Measurements from ENCODE around the gene LAPTM5.

The LAPTM5 gene

DNA sequence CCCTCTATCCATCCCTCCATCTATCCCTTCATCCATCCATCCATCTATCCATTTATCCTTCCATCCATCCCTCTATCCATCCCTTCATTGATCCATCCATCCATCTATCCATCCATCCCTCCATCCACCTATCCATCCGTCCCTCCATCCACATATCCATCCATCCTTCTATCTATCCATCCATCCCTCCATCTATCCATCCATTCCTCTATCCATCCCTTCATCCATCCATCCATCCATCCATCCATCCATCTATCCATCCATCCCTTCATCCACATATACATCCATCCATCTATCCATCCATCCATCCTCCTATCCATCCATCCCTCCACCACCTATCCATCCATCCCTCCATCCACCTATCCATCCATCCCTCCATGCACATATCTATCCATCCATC lies 57.8 kb downstream of the LAPTM5 start:
- TF ChIP-seq ZNF514 (tag by site-specific recombination; IDR thresholded peaks at IDR 0.05) (peak; percentile 50; the same call in 1 of the 2 replicates), ZNF521 (tag by site-specific recombination; IDR thresholded peaks at IDR 0.05) (peak; percentile 56; the same call in 1 of the 2 replicates), RBAK (tag by site-specific recombination; IDR thresholded peaks at IDR 0.05) (0 out of 2 replicates have a peak, but pooled peaks have one; percentile 26), ZNF776 (tag by site-specific recombination; IDR thresholded peaks at IDR 0.05; ENCODE audit: borderline replicate concordance) (peak; percentile 69; the same call in 1 of the 2 replicates), ZBTB17 (tag by site-specific recombination; IDR thresholded peaks at IDR 0.05) (peak; percentile 97), ZNF707 (tag by site-specific recombination; IDR thresholded peaks at IDR 0.05) (0 out of 2 replicates have a peak, but pooled peaks have one; percentile 9), ZNF777 (tag by site-specific recombination; IDR thresholded peaks at IDR 0.05; ENCODE audit: borderline replicate concordance) (0 out of 2 replicates have a peak, but pooled peaks have one; percentile 47), ZNF366 (tag by site-specific recombination; conservative IDR thresholded peaks at IDR 0.05) (peak; percentile 100), ZNF621 (tag by site-specific recombination; IDR thresholded peaks at IDR 0.05) (peak; percentile 24; the same call in 1 of the 2 replicates), ZNF248 (tag by site-specific recombination; IDR thresholded peaks at IDR 0.05) (0 out of 2 replicates have a peak, but pooled peaks have one; percentile 54), SALL2 (tag by site-specific recombination; IDR thresholded peaks at IDR 0.05; ENCODE audit: borderline replicate concordance) (peak; percentile 74; the same call in 1 of the 2 replicates), ZNF548 (tag by site-specific recombination; IDR thresholded peaks at IDR 0.05) (peak; percentile 25; the same call in 1 of the 2 replicates), ZNF791 (tag by site-specific recombination; IDR thresholded peaks at IDR 0.05) (0 out of 2 replicates have a peak, but pooled peaks have one; percentile 19), ZNF157 (tag by site-specific recombination; IDR thresholded peaks at IDR 0.05) (0 out of 2 replicates have a peak, but pooled peaks have one; percentile 45), BCL11A (tag by site-specific recombination; IDR thresholded peaks at IDR 0.05; ENCODE audit: low read depth) (no peak), KLF8 (tag by site-specific recombination; IDR thresholded peaks at IDR 0.05) (no peak), ZNF785 (tag by site-specific recombination; IDR thresholded peaks at IDR 0.05) (peak; percentile 33; the same call in 1 of the 2 replicates), ZNF23 (tag by site-specific recombination; IDR thresholded peaks at IDR 0.05; ENCODE audit: borderline replicate concordance) (no peak), ZNF473 (tag by site-specific recombination; IDR thresholded peaks at IDR 0.05) (0 out of 2 replicates have a peak, but pooled peaks have one; percentile 53), ZNF571 (tag by site-specific recombination; IDR thresholded peaks at IDR 0.05) (0 out of 2 replicates have a peak, but pooled peaks have one; percentile 9), SCRT2 (tag by site-specific recombination; IDR thresholded peaks at IDR 0.05) (no peak)
- TF ChIP-seq, protein P1, sequence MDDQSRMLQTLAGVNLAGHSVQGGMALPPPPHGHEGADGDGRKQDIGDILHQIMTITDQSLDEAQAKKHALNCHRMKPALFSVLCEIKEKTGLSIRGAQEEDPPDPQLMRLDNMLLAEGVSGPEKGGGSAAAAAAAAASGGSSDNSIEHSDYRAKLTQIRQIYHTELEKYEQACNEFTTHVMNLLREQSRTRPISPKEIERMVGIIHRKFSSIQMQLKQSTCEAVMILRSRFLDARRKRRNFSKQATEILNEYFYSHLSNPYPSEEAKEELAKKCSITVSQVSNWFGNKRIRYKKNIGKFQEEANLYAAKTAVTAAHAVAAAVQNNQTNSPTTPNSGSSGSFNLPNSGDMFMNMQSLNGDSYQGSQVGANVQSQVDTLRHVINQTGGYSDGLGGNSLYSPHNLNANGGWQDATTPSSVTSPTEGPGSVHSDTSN (CRISPR knock-in tag; IDR thresholded peaks at IDR 0.05): no peak
- TF ChIP-seq, protein P2, sequence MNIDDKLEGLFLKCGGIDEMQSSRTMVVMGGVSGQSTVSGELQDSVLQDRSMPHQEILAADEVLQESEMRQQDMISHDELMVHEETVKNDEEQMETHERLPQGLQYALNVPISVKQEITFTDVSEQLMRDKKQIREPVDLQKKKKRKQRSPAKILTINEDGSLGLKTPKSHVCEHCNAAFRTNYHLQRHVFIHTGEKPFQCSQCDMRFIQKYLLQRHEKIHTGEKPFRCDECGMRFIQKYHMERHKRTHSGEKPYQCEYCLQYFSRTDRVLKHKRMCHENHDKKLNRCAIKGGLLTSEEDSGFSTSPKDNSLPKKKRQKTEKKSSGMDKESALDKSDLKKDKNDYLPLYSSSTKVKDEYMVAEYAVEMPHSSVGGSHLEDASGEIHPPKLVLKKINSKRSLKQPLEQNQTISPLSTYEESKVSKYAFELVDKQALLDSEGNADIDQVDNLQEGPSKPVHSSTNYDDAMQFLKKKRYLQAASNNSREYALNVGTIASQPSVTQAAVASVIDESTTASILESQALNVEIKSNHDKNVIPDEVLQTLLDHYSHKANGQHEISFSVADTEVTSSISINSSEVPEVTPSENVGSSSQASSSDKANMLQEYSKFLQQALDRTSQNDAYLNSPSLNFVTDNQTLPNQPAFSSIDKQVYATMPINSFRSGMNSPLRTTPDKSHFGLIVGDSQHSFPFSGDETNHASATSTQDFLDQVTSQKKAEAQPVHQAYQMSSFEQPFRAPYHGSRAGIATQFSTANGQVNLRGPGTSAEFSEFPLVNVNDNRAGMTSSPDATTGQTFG (tag by site-specific recombination; IDR thresholded peaks at IDR 0.05; ENCODE audit: borderline replicate concordance): 0 out of 2 replicates have a peak, but pooled peaks have one; percentile 67
- POLR2A ChIA-PET: no interaction called here
- no peaks in the 10 kb centered on the region for H3K9me3 ChIP-seq (ENCODE audit: control insufficient read depth, insufficient read depth, low read depth, low read length)
- no peak overlapping the region for H3K27ac ChIP-seq (ENCODE audit: extremely low read depth, low read depth, low read length)
- no peak overlapping the region for H3K4me3 ChIP-seq (ENCODE audit: low read depth, low read length)
- no peaks in the 10 kb centered on the region for H3K36me3 ChIP-seq (ENCODE audit: control insufficient read depth in 2 of 2, insufficient read depth in 1 of 2, low read length in 2 of 2)
- no peaks in the 10 kb centered on the region for H3K4me1 ChIP-seq (ENCODE audit: control insufficient read depth, insufficient read depth, low read length)
- CTCF ChIA-PET: no interaction called here

All from HEK293 (cell line).